HCT116 (cell line): ENCODE data around the gene AKAP3. TPM values are rescaled to one million over a fixed set of nuclear protein-coding genes. Genes with fewer than 3 reads are reported as not detected.

Source experiments
- ATAC-seq: fragments of 200-7000 bp; cut with Tn5 transposase; 2 replicates; pipeline ENCODE4 v1.9.1; 2020; ENCODE audit warnings: mild to moderate bottlenecking, moderate library complexity
- BruUV-seq: library from RNA; stranded (reverse); fragments of 400-500 nt; replicated peaks from 2 replicates; lab custom pipeline; 2021; lab: Mats Ljungman, UMichigan
- CTCF ChIA-PET: fragments of 300-600 bp; sonication (Branson Sonifier 250); formaldehyde crosslinking; loops from one replicate; lab custom pipeline; 2021; ENCODE audit warnings: antibody characterized with exemption; lab: Charles Lee
- POLR2A ChIA-PET: fragments of 300-600, 350-600 bp; sonication (Branson Sonifier 250); formaldehyde crosslinking; loops from one replicate; lab custom pipeline; 2021; ENCODE audit warnings: antibody characterized with exemption; lab: Charles Lee
- RAD21 ChIA-PET, 2 experiments: fragments of 300-600 bp; sonication (Branson Sonifier 250); formaldehyde crosslinking; loops; one replicate each; lab custom pipeline; 2023; ENCODE audit warnings: low total read pairs in 2 of 2; ENCODE audit not compliant: uncharacterized antibody in 2 of 2, unreplicated experiment in 2 of 2, low non-redundant PET in 1 of 2; lab: Charles Lee
- DNase-seq: peaks from one replicate; pipeline ENCODE4 v3.0.0-alpha.2; 2010; ENCODE audit warnings: low read depth, low spot score
- H2AFZ ChIP-seq: fragments of 200-600 bp; shearing (Covaris generic), sonication (generic); 2 replicates; pipeline ENCODE4 v1.6.1; 2017; ENCODE audit warnings: low read depth, mixed run types, mixed read lengths, antibody characterized with exemption, low read length; ENCODE audit not compliant: poor library complexity, severe bottlenecking
- H3K27ac ChIP-seq: 2 replicates; pipeline ENCODE4 v1.5.1; 2012; ENCODE audit warnings: low read depth, low read length
- H3K27me3 ChIP-seq: fragments of 200-600 bp; sonication (generic); 2 replicates; pipeline ENCODE4 v1.6.1; 2016; ENCODE audit warnings: mixed run types, low read length, mixed read lengths; ENCODE audit not compliant: insufficient read depth
- H3K36me3 ChIP-seq, 2 experiments: fragments of 200-500 bp in 1 of 2; fragments of 200-600 bp in 1 of 2; sonication (Bioruptor generic) in 1 of 2; sonication (generic) in 1 of 2; 2 replicates each; pipeline versions ENCODE4 v1.5.1 to v1.6.1; 2014 to 2016; ENCODE audit warnings: low read length in 2 of 2, inconsistent platforms in 1 of 2, mixed read lengths in 1 of 2, mixed run types in 1 of 2; ENCODE audit not compliant: insufficient read depth in 2 of 2, control insufficient read depth in 1 of 2
- H3K4me1 ChIP-seq, 2 experiments: fragments of 200-600 bp in 1 of 2; sonication (generic) in 1 of 2; 2 replicates each; pipeline versions ENCODE4 v1.5.1 to v1.6.1; 2012 to 2017; ENCODE audit warnings: low read length in 2 of 2, inconsistent platforms in 1 of 2, mild to moderate bottlenecking in 1 of 2, mixed read lengths in 1 of 2, mixed run types in 1 of 2, moderate library complexity in 1 of 2; ENCODE audit not compliant: insufficient read depth in 2 of 2, control insufficient read depth in 1 of 2
- H3K4me2 ChIP-seq: fragments of 200-600 bp; sonication (generic); 2 replicates; pipeline ENCODE4 v1.6.1; 2017; ENCODE audit warnings: mixed run types, low read length, mixed read lengths
- H3K4me3 ChIP-seq, 2 experiments: fragments of 200-600 bp in 1 of 2; sonication (generic) in 1 of 2; replicated peaks in 1 of 2; 2 replicates each; pipeline ENCODE4 v1.5.1; 2011 to 2016; ENCODE audit warnings: low read length in 2 of 2, control low read depth in 1 of 2, low read depth in 1 of 2, mild to moderate bottlenecking in 1 of 2, mixed read lengths in 1 of 2, mixed run types in 1 of 2
- H3K79me2 ChIP-seq: fragments of 200-600 bp; sonication (generic); 2 replicates; pipeline ENCODE4 v1.6.1; 2017; ENCODE audit warnings: mild to moderate bottlenecking, mixed run types, low read length, moderate library complexity, mixed read lengths; ENCODE audit not compliant: insufficient read depth
- H3K9ac ChIP-seq: fragments of 200-600 bp; sonication (generic); 2 replicates; pipeline ENCODE4 v1.6.1; 2016; ENCODE audit warnings: low read length, mixed read lengths
- H3K9me2 ChIP-seq: fragments of 200-600 bp; sonication (generic), shearing (Covaris generic); 2 replicates; pipeline ENCODE4 v1.6.1; 2017; ENCODE audit warnings: mixed run types, mild to moderate bottlenecking, moderate library complexity; ENCODE audit not compliant: insufficient read depth
- H3K9me3 ChIP-seq, 2 experiments: fragments of 200-500 bp in 1 of 2; fragments of 200-600 bp in 1 of 2; sonication (Bioruptor generic) in 1 of 2; sonication (generic) in 1 of 2; 2 replicates each; pipeline ENCODE4 v1.6.1; 2014 to 2017; ENCODE audit warnings: low read length in 2 of 2, mixed read lengths in 2 of 2, inconsistent platforms in 1 of 2, low read depth in 1 of 2, mild to moderate bottlenecking in 1 of 2, mixed run types in 1 of 2, moderate library complexity in 1 of 2; ENCODE audit not compliant: control insufficient read depth in 1 of 2, insufficient read depth in 1 of 2
- H4K20me1 ChIP-seq: fragments of 200-600 bp; sonication (generic), shearing (Covaris generic); 2 replicates; pipeline ENCODE4 v1.6.1; 2017; ENCODE audit warnings: mixed run types, mild to moderate bottlenecking, moderate library complexity; ENCODE audit not compliant: insufficient read depth
- CBX3 ChIP-seq: IDR thresholded peaks from 2 replicates; pipeline ENCODE4 v1.6.1; 2012; ENCODE audit warnings: low read depth
- CTCF ChIP-seq, 3 experiments: fragments of 200-600 bp in 1 of 3; sonication (generic) in 1 of 3; IDR thresholded peaks in 2 of 3; conservative IDR thresholded peaks in 1 of 3; 2 replicates each; pipeline ENCODE4 v1.5.1; 2012 to 2017; ENCODE audit warnings: low read depth in 2 of 3, low read length in 2 of 3, antibody characterized with exemption in 1 of 3, borderline replicate concordance in 1 of 3, control low read depth in 1 of 3, mild to moderate bottlenecking in 1 of 3, mixed read lengths in 1 of 3, mixed run types in 1 of 3, moderate library complexity in 1 of 3; ENCODE audit not compliant: insufficient read depth in 1 of 3
- EGR1 ChIP-seq: IDR thresholded peaks from 2 replicates; pipeline ENCODE4 v1.6.1; 2012; ENCODE audit warnings: low read depth
- EZH2phosphoT487 ChIP-seq: fragments of 200-600 bp; IDR thresholded peaks from 2 replicates; pipeline ENCODE4 v1.6.1; 2018; ENCODE audit warnings: antibody characterized with exemption, borderline replicate concordance
- FOSL1 ChIP-seq: IDR thresholded peaks from 2 replicates; pipeline ENCODE4 v1.6.1; 2012; ENCODE audit warnings: low read depth
- REST ChIP-seq: IDR thresholded peaks from 2 replicates; pipeline ENCODE4 v1.6.1; 2012; ENCODE audit warnings: low read depth
- SP1 ChIP-seq: IDR thresholded peaks from 2 replicates; pipeline ENCODE4 v1.6.1; 2012; ENCODE audit warnings: low read depth
- SRF ChIP-seq: IDR thresholded peaks from 2 replicates; pipeline ENCODE4 v1.6.1; 2012; ENCODE audit warnings: low read depth
- YY1 ChIP-seq: IDR thresholded peaks from 2 replicates; pipeline ENCODE4 v1.6.1; 2011; ENCODE audit warnings: low read length, low read depth, moderate library complexity, mild to moderate bottlenecking; ENCODE audit not compliant: insufficient replicate concordance; ENCODE audit errors: extremely low read depth
- ZNF274 ChIP-seq: fragments of 200-500 bp; sonication (Bioruptor generic); IDR thresholded peaks from 2 replicates; pipeline ENCODE4 v1.6.1; 2014; ENCODE audit warnings: mild to moderate bottlenecking, low read depth, low read length, inconsistent platforms
- intact Hi-C: fragments of 100-400 bp; cut with micrococcal nuclease; formaldehyde crosslinking; loops from 2 replicates; pipeline ENCODE4 v1.10.0; 2022
- total RNA-seq: library from RNA; stranded (reverse); gene quantifications from one replicate; pipeline ENCODE4 v1.2.1, GENCODE V29; 2021; ENCODE audit not compliant: unreplicated experiment

The AKAP3 gene
- total RNA-seq, 1 experiment from 2014 or later, result 4.3 TPM

- TF ChIP-seq REST (no peak), SP1 (no peak)
Measured at GRCh38 chr12:4603946-4604345, 44.9 kb downstream of the AKAP3 start (continued).

DNA sequence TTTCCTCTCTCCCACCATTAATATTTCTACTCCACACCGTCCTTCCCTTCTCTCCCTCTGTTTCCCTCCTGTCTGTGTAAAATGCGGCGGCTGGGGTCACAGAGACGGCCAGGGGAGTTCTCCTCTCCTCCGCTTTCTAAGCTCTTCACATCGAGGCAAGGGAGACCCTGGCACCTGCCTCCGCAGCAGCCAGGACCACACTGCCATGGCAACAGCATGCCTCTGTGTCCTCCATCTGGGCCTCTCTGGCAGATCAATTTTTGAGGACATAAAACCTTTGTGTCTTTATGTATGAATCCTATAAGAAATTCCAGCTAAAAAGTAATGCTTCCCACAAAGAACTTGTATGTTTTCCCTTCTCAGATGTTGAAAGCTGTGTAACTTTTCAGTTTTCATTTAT lies 45.4 kb downstream of the AKAP3 start:
- no peaks in the 10 kb centered on the region for H3K9me2 ChIP-seq
- no peak for DNase-seq
- no peak overlapping the region for H3K9ac ChIP-seq
- ChIA-PET RAD21 (no interaction called here), POLR2A (no interaction called here), CTCF (no interaction called here)
- no peaks in the 10 kb centered on the region; the same call in 1 of the 2 replicates for H3K79me2 ChIP-seq
- no peak overlapping the region for H2AFZ ChIP-seq
- TF ChIP-seq YY1, result no peak
- no peak overlapping the region for H3K27ac ChIP-seq
- no peaks in the 10 kb centered on the region for H4K20me1 ChIP-seq
- no TSS peak for BruUV-seq
- ATAC-seq, result no peak
- no peaks in the 10 kb centered on the region for H3K36me3 ChIP-seq
- H3K4me3 ChIP-seq, result no peak overlapping the region
- no peak overlapping the region for H3K4me2 ChIP-seq
- peaks cover 2 to 9% of the 10 kb centered on the region in 2 experiments; a peak in 1 of 4 replicates for H3K4me1 ChIP-seq
- intact Hi-C loops, result loop anchor here (10.0 kb wide), 1 partner anchor 151 kb away; no protein-coding TSS in a partner anchor
- H3K9me3 ChIP-seq, result no peaks in the 10 kb centered on the region
- H3K27me3 ChIP-seq, result no peaks in the 10 kb centered on the region; the same call in 1 of the 2 replicates

DNA sequence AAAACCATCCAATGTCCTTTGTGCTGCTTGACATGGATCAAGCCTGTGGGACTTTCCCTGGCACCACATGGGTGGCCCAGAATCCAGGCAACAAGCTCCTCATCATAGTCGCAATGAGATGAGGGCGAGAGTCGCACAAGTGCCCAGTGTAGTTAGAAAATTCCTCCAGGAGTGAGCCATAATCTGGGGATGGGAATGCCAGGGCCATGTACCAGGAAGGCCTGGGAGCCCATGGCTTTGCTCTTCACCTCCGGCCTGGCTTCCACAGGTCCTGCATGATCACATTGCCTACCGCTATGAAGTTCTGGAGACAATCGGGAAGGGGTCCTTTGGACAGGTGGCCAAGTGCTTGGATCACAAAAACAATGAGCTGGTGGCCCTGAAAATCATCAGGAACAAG lies 53.0 kb downstream of the AKAP3 start:
- Histone ChIP-seq H3K36me3 (no peaks in the 10 kb centered on the region), H2AFZ (no peak overlapping the region), H4K20me1 (no peaks in the 10 kb centered on the region), H3K9me3 (no peaks in the 10 kb centered on the region), H3K27ac (no peak overlapping the region), H3K27me3 (no peaks in the 10 kb centered on the region), H3K9me2 (no peaks in the 10 kb centered on the region), H3K9ac (no peak overlapping the region), H3K4me1 (no peaks in the 10 kb centered on the region), H3K79me2 (no peaks in the 10 kb centered on the region), H3K4me3 (no peak overlapping the region), H3K4me2 (no peak overlapping the region)
- ChIA-PET CTCF (no interaction called here), RAD21 (no interaction called here), POLR2A (no interaction called here)
- ATAC-seq (no peak), DNase-seq (no peak)
- BruUV-seq, result no TSS peak
- intact Hi-C loops, result no loop called here
- TF ChIP-seq CBX3 (no peak), SRF (no peak), EGR1 (no peak), EZH2phosphoT487 (no peak), YY1 (no peak), SP1 (no peak), CTCF (IDR thresholded peaks at IDR 0.05 in 2 of 3, conservative IDR thresholded peaks at IDR 0.05 in 1 of 3; ENCODE audit: borderline replicate concordance in 1 of 3, insufficient read depth in 1 of 3, low read depth in 2 of 3, low read length in 2 of 3) (no peak), ZNF274 (no peak), FOSL1 (no peak)
